AG04450 (cell line): Measurements from ENCODE around the gene RCBTB1. TPM values are rescaled to one million over a fixed set of nuclear protein-coding genes. Genes with fewer than 3 reads are reported as not detected.

Experiments
- CTCF ChIA-PET: fragments of 300-600, 350-600 bp; formaldehyde crosslinking; extraction: SDS; loops from one replicate; lab custom pipeline; 2022; ENCODE audit warnings: antibody characterized with exemption, inconsistent platforms; lab: Charles Lee
- POLR2A ChIA-PET: fragments of 350-600 bp; formaldehyde crosslinking; extraction: SDS; loops from one replicate; lab custom pipeline; 2021; ENCODE audit warnings: antibody characterized with exemption, inconsistent platforms; lab: Yijun Ruan, JAX
- DNase-seq: peaks from one replicate; pipeline ENCODE4 v3.0.0-alpha.2; 2011; ENCODE audit warnings: low read depth, low spot score
- H3K27ac ChIP-seq: one replicate; pipeline ENCODE4 v1.5.1; 2012; ENCODE audit warnings: low read depth, low read length, control low read depth
- H3K27me3 ChIP-seq: one replicate; pipeline ENCODE4 v1.6.0; 2012; ENCODE audit warnings: low read length; ENCODE audit not compliant: control insufficient read depth, insufficient read depth
- H3K4me3 ChIP-seq: 2 replicates; pipeline ENCODE4 v1.5.1; 2011; ENCODE audit warnings: mild to moderate bottlenecking, low read depth, low read length, control low read depth
- H3K9me3 ChIP-seq: 2 replicates; pipeline ENCODE4 v1.5.1; 2012; ENCODE audit warnings: low read length; ENCODE audit not compliant: control insufficient read depth, insufficient read depth
- CTCF ChIP-seq: IDR thresholded peaks from 2 replicates; pipeline ENCODE4 v1.5.1; 2011; ENCODE audit warnings: low read depth, low read length, control low read depth, inconsistent platforms
- polyA plus RNA-seq: library from polyadenylated mRNA; depleted of rRNA; stranded (reverse); fragments of >200 nt; gene quantifications from 2 replicates; pipeline ENCODE4 v1.2.3, GENCODE V29; 2011

The RCBTB1 gene
- polyA plus RNA-seq, 1 experiment = 28.5 TPM

- H3K27ac ChIP-seq = no peak overlapping the region
- no peak for DNase-seq
- no peaks in the 10 kb centered on the region; the same call in 1 of the 2 replicates for H3K9me3 ChIP-seq
- ChIA-PET CTCF (interaction anchor here (0.6 kb wide), 1 partner anchor 286 kb away, joined by 4 read pairs; no protein-coding TSS in a partner anchor), POLR2A (no interaction called here)
- H3K27me3 ChIP-seq = no peaks in the 10 kb centered on the region
- TF ChIP-seq CTCF = no peak
- H3K4me3 ChIP-seq = no peak overlapping the region
Measured at GRCh38 chr13:49624229-49624628, 38.9 kb upstream of the RCBTB1 start.

GRCh38 chr13:49622174-49622946 is 37.0 kb upstream of the RCBTB1 start:
- H3K9me3 ChIP-seq = no peaks in the 10 kb centered on the region; the same call in 1 of the 2 replicates
- no peak for DNase-seq
- TF ChIP-seq CTCF = no peak
- ChIA-PET CTCF (no interaction called here), POLR2A (interaction anchor here (0.6 kb wide), 1 partner anchor 357 kb away, joined by 6 read pairs; no protein-coding TSS in a partner anchor)
- H3K4me3 ChIP-seq = no peak overlapping the region
- H3K27ac ChIP-seq = no peak overlapping the region
- H3K27me3 ChIP-seq = no peaks in the 10 kb centered on the region

- H3K4me3 ChIP-seq = no peak overlapping the region
- ChIA-PET POLR2A (no interaction called here), CTCF (no interaction called here)
- H3K9me3 ChIP-seq = no peaks in the 10 kb centered on the region
- H3K27ac ChIP-seq = no peak overlapping the region
- no peak for DNase-seq
- no peak for TF ChIP-seq CTCF
- no peaks in the 10 kb centered on the region for H3K27me3 ChIP-seq
Measured at GRCh38 chr13:49620170-49620621, 34.8 kb upstream of the RCBTB1 start.

- Histone ChIP-seq H3K27me3 (no peaks in the 10 kb centered on the region), H3K4me3 (no peak overlapping the region), H3K27ac (no peak overlapping the region), H3K9me3 (peaks cover 4% of the 10 kb centered on the region; the same call in 1 of the 2 replicates)
- POLR2A ChIA-PET = no interaction called here
- no peak for TF ChIP-seq CTCF
- no peak for DNase-seq
- CTCF ChIA-PET = interaction anchor here (1.1 to 1.4 kb wide), 3 partner anchors 11 to 353 kb away, joined by 3 read pairs; partner anchors contain the start of gene ARL11
Measured at GRCh38 chr13:49616676-49617065, 31.3 kb upstream of the RCBTB1 start.
